GM21717 (cell line): ENCODE measurements around the gene PLA2G2D.
"Not testable (repeated sequence)": the region's sequence is repeated elsewhere in the genome, so short reads cannot be mapped to it uniquely, and the experiment has no call there.

ENCODE experiments used
- ATAC-seq: cut with Tn5 transposase; IDR thresholded peaks from one replicate; pipeline ENCODE4 v1.9.1; 2021; ENCODE audit warnings: mild to moderate bottlenecking, moderate library complexity; ENCODE audit not compliant: unreplicated experiment

The PLA2G2D gene

GRCh38 chr1:20143318-20143717 is 24.0 kb upstream of the PLA2G2D start:
- no peak for ATAC-seq

DNA sequence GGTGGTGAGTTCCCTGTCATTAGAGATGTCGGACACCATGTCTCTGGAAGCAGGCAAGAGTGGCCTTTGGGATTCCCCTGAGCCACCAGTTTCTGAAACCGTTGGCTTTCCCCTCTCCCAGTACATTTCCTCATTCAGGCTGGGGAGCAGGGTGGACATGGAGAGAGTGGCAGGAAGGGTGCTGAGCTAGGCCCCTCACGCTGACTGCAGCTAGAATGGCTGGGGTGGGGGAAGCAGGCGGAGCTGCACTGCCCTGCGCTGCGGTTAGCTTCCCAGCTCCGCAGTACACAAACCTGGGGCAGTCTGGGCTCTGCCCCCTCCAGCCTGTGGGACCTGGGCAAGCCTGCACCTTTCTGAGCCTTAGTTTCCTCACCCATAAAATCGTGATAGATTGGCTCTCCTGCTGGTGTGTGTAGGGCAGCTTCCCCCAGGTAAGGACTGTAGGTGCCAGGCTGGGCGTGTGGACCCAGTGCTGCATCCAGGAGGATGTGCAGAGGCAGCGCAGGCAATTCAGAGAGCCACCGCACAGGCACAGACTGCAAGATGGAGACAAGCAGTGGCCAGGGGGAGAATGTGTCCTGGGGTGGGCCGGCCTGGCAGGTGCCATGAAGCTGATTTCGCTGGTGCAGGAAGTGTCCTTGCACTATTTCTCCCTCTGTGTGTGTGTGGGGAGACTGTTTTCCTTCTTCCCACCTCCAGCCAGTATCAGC is 22.8 kb upstream of the PLA2G2D start:
- ATAC-seq, result no peak

DNA sequence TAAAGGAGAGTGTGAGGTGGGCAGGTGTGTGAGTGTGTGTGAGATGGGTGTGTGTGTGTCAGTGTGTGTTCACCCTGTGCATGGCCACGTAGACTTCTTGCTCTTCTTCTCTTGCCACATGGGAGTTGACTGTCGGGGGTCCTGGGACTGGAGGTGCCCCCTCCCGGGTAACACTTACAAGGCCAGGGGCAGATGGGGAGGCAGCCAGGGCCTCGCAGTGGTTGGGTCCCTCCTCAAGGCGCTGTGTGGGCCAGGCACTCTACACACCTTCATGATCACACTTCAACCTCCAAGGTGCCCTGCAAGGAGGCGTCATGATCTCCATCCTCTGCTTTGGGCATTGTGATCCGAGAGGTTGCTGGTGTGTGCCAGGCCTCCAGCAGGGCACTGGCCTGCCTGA is 22.1 kb upstream of the PLA2G2D start:
- no peak for ATAC-seq

DNA sequence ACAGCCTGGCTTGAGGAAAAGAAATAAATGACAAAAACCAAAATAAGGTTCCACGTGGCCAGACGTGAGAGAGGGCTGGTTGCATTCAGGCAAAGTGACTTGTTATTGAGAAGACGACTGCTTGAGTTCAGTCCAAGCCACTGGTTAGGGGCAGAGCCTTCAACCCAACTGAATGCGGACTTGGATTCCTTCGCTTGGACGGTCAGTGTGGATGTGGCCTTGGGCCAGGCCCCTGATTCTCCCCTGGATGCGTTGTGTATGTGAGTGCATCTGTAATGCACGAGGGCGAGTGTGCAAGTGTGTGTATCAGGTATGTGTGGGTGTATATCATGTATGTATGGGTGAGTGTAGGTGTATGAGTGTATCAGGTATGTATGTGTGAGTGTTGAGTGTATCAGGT is 21.7 kb upstream of the PLA2G2D start:
- ATAC-seq, result no peak

DNA sequence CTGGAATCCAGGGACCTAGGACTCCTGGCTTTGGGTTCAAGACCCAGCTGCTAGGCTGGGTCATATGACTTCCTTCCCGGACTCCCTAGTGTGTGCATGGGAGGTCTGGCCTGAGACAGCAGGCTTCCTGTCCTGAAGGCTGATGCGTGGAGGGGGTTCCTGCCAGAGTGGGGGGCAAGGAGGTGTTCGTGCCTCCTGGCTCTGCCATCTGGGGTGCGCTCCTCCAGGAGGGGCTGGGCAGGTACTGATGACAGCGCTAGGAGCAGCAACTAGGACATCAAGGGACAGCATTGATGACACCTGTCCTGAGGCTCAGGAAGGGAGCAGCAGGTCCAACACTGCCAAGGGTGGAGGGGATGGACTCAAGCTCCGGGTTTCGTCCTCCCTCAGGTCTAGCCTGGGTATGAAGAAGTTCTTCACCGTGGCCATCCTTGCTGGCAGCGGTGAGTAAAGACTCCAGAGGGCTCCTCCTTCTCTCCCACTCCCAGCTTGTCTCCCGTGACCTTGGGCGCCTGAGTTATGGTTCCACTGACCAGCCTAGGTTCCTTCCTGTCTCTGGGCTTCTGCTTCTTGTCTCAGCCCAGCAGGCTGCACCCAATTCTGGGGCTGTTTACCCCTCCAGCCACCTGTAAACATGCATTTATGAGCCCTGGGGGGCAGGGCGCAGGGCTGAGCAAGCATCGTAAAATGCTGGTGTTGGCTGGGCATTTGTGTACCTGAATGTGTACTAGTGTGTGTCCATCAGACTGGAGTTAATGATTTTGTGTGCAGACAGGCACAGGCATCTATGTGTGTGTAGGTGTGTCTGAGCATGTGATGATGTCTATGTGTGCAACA is 20.7 kb upstream of the PLA2G2D start:
- no peak for ATAC-seq

DNA sequence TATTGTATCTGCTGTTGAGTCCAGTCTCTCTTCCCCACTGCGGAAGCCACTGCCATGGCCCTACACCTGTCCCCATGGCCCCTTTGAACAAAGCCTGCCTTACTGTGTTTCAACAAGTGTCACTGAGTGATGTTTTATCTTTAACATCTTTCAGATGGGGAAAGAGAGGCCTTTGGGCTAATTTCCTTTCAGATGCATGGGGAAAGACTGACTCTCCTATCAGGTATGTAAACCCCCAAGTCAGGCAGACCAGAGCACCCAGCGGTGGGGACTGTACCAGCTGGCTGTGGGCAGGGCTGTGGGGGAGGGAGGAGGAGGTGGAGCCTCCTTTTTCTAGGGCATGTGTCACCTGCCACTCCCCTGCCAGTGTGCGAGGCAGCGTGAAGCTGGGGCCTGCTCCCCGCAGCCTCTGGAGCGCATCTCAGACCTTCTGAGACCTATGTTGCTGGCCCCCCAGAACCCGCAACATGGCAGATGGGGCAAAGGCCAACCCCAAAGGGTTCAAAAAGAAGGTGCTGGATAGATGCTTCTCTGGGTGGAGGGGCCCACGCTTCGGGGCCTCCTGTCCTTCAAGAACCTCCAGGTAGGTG is 19.7 kb upstream of the PLA2G2D start, which contains the start of gene PLA2G2F:
TSS of gene PLA2G2F (plus strand) at position 363 of the 590 bp plus-strand sequence. CDS start at position 468, 105 bp downstream.
- ATAC-seq, result no peak

- no peak for ATAC-seq
These were observed 19.0 kb upstream of the PLA2G2D start for GRCh38 chr1:20138346-20138745.

GRCh38 chr1:20137604-20138003 is 18.3 kb upstream of the PLA2G2D start:
- no peak for ATAC-seq

DNA sequence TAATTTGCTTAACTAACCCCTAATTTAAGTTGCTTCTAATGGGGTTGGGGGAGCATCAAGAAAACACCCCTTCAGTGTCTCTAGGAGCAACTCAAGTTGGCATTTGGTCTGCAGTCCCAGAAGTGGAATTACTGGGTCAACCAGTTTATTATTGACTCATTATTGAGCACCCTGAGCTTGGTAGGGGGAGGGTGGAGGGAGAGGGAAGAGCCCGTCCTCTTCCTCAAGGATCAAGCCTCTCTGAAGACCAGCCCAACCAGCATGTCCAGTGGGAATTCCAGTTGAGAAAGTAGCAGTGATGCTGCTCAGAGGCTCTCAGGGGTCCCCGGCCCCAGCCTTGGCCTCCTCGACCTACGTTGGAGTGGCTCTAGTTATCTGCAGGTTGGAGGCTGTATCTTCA is 17.7 kb upstream of the PLA2G2D start:
- no peak for ATAC-seq

DNA sequence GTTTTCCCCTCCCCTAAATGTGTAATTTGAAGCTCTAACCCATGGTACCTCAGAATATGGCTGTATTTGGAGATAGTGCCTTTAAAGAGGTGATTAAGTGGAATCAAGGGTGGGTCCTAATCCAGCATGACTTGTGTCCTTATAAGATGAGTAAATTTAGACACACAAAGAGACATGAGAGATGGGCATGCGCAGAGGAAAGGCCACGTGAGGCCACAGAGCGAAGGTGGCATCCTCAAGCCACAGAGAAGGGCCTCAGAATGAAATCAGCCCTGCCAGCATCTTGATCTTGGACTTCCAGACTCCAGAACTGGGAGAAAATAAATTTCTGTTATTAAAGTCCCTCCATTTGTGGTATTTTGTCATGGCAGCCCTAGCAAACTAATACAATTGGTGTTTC is 16.9 kb upstream of the PLA2G2D start:
- ATAC-seq, result no peak

DNA sequence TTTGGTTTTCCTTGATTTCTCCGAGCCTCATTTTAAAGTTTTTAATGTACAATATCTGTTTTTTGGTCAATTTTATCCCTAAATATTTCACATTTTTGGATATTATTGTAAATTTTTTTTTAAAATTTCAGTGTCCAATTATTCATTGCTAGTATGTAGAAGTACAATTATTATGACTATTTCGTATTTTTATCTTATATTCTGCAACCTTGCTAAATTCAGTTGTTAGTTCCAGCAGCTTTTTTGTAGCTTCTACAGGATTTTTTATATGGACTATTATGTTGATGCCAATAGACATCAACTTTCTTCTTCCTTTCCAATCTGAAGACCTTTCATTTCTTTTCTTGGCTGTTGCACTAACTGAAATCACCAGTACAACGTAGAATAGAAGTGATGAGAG is 15.7 kb upstream of the PLA2G2D start:
- ATAC-seq, result no peak

DNA sequence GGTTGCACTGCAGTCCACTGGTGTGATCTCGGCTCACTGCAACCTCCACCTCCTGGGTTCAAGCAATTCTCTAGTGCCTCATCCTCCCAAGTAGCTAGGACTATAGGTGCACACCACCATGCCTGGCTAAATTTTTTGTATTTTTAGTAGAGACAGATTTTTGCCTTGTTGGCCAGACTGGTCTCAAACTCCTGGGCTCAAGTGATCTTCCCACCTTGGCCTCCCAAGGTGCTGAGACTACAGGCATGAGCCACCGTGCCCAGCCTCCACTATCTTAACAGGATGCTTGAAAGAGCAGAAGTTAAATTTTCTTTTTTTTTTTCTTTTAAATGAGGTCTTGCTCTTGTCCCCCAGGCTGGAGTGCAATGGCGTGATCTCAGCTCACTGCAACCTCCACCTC is 11.2 kb upstream of the PLA2G2D start:
- not testable (repeated sequence) for ATAC-seq

DNA sequence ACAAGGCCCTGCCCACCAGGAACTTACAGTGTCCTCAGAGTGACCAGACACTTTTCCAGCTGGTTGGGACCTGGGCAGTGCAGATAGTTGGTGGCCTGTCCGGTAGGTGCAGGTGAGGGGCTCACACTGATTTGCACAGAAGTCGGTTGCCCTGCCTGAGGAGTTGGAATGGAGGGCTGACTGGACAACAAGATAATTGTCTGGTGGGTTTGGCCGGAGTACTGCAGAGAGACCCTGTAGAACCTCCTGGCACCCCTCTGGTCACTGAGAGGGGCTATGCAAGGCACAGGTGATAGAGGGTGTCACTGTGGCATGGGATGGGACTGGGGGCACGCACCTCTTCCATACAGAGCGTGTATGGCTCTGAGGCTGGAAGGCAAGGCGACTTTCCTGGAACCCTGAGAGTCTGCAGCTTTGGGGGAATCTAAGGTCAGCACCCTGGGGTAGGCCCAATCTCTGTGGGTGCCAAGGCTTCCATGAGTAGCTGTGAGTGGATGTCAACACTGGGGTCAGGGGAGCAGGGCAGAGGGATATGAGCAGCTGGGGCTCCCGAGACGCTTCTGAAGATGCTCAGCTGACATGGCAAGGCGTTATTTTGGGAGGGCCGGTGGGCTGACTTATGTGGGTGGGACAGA is 7.6 kb upstream of the PLA2G2D start:
- ATAC-seq, result no peak

GRCh38 chr1:20126041-20126805 is 6.9 kb upstream of the PLA2G2D start:
- ATAC-seq, result peak; percentile 59

- no peak for ATAC-seq
These were observed 5.8 kb upstream of the PLA2G2D start for GRCh38 chr1:20125100-20125499.

DNA sequence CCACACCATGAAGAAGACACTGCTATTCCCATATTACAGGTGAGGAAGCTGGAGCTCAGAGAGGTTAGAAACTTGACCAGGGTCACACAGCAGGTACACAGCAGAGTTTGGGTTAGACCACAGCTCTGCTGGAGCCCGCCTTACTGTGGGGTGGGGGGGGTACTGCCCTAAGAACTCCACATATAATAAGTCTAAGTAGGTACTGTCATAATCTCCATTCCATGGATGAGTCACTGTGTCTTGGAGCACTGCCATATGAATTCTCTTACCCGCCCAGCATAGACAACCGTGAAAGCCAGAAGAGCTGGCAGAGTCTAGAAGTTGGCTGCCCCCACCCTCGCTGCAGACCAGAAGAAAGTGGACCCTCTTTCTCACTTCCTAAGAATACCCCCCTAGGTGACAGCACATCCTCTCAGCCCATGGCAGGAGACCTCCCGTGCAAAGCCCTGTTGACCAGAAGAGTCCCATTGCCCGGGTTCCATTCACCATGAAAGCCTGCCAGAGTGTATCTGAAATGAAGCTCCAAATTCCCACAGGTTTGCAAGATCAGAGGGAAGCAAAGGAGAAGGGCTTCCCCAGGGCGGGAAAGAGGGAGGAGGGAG is 5.2 kb upstream of the PLA2G2D start:
- ATAC-seq, result no peak

DNA sequence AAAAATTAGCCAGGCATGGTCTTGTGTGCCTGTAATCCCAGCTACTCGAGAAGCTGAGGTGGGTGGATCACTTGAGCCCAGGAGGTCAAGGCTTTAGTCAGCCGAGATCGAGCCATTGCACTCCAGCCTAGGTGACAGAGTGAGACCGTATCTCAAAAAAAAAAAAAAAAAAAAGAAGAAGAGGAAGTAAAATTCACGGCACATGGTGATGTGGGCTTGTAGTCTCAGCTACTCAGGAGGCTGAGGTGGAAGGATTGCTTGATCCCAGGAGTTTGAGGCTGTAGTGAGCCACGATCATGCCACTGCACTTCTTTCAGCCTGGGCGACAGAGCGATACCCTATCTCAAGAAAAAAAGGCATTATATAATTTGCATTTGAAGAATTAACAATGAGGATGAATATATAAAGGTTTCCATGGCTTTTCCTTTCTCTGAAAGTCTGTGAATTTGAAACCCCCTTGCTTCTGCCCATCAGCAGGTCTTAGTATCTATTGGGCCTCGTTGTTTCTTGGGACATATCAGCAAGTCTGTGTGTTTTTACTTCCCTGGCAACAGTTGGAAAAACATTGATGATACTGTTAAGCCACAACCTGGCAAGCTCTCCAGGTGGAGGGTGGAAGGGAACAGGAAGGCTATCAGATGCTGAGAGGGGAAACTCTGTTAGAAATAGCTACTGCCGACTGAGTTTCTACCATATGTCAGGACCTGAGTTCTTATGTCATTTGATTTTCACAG is 4.6 kb upstream of the PLA2G2D start:
- ATAC-seq, result no peak

GRCh38 chr1:20120796-20121195 is 1.5 kb upstream of the PLA2G2D start:
- ATAC-seq, result no peak

DNA sequence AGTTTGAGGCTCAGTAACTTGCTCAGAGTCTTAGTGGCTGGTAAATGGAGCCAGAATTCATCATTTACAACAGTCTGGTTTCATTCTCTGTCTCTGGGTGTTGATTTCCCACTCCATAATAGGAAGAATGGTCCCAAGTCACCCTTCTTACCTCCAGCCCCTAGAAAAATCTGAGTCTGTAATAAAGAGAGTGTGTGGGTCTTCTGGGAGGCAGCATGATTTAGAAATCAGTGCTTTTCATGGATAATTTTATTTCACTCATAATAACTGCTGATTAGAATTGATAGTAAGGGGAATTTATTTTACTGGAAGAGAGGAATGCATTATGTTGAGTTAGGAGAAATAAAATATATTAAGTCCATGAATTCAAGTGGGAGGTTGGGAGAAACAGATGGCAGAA is 2.1 kb downstream of the PLA2G2D start:
- no peak for ATAC-seq

DNA sequence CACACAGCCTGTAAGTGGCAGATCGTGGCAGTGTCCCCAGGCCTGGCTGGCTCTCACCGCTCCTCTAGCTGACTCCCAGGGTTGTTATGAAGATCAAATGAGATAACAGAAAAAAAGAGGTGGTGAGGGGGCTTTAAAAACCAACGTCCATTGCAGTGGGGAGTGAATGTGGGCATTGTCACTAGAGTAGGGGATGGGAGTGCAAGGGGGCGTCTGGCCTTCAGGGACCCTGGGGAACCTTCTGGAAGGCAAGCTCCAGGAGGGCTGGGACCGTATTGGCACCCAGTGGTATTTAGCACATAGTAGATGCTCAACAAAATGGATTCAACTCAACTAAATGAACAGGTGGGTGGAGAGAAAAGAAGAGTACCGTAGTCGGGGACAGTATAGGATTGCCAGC is 3.4 kb downstream of the PLA2G2D start:
- no peak for ATAC-seq
